H1 (cell line): ENCODE results near the gene ING5.

Experiments
- CEBPB ChIP-seq: IDR thresholded peaks from 2 replicates; pipeline ENCODE4 v1.6.1; 2012; ENCODE audit warnings: low read depth, low read length
- CHD1 ChIP-seq: IDR thresholded peaks from 2 replicates; pipeline ENCODE4 v1.6.1; 2012; ENCODE audit warnings: low read depth, low read length, improper control_type of control experiment
- CHD2 ChIP-seq: IDR thresholded peaks from 2 replicates; pipeline ENCODE4 v1.6.1; 2012; ENCODE audit warnings: low read length, improper control_type of control experiment
- EZH2 ChIP-seq: fragments of 200-600 bp; sonication (generic); IDR thresholded peaks from 2 replicates; pipeline ENCODE4 v1.7.1; 2012; ENCODE audit warnings: low read depth, mild to moderate bottlenecking, moderate library complexity, low read length, inconsistent platforms; ENCODE audit not compliant: severe bottlenecking
- GTF2F1 ChIP-seq: IDR thresholded peaks from 2 replicates; pipeline ENCODE4 v1.6.1; 2012; ENCODE audit warnings: low read depth, low read length, improper control_type of control experiment, borderline replicate concordance
- POLR2A ChIP-seq, 2 experiments: IDR thresholded peaks; 1 replicate in 1 of 2; 2 replicates in 1 of 2; pipeline ENCODE4 v1.6.1; 2011; ENCODE audit warnings: low read depth in 2 of 2, low read length in 2 of 2, mild to moderate bottlenecking in 2 of 2; ENCODE audit errors: control extremely low read depth in 1 of 2
- POLR2AphosphoS5 ChIP-seq: IDR thresholded peaks from 2 replicates; pipeline ENCODE4 v1.6.1; 2011; ENCODE audit warnings: low read depth, low read length
- RNF2 ChIP-seq: fragments of 200-900, 300-1000 bp; sonication (generic); IDR thresholded peaks from 2 replicates; pipeline ENCODE4 v1.7.1; 2016; ENCODE audit warnings: borderline replicate concordance, low read depth, mild to moderate bottlenecking, antibody characterized with exemption, low read length; ENCODE audit not compliant: poor library complexity, severe bottlenecking; ENCODE audit errors: missing control alignments
- TAF1 ChIP-seq: IDR thresholded peaks from 2 replicates; pipeline ENCODE4 v1.6.1; 2011; ENCODE audit warnings: mild to moderate bottlenecking, low read depth, low read length
- ZNF274 ChIP-seq: IDR thresholded peaks from 2 replicates; pipeline ENCODE4 v1.7.0; 2012; ENCODE audit warnings: low read length, borderline replicate concordance; ENCODE audit errors: extremely low read depth
- TF ChIP-seq, protein P1 (sequence below), 3 experiments: IDR thresholded peaks; 1 replicate in 2 of 3; 2 replicates in 1 of 3; pipeline versions ENCODE4 v1.5.1 to v1.6.1; 2011; ENCODE audit warnings: low read length in 3 of 3, mild to moderate bottlenecking in 3 of 3, inconsistent platforms in 2 of 3, low read depth in 1 of 3, moderate library complexity in 1 of 3; ENCODE audit not compliant: insufficient read depth in 1 of 3; ENCODE audit errors: control extremely low read depth in 1 of 3
- TF ChIP-seq, protein P2 (sequence below): IDR thresholded peaks from 2 replicates; pipeline ENCODE4 v1.6.1; 2012; ENCODE audit warnings: inconsistent platforms
- TF ChIP-seq, protein P3 (sequence below): IDR thresholded peaks from 2 replicates; pipeline ENCODE4 v1.6.1; 2011; ENCODE audit warnings: low read length, improper control_type of control experiment

DNA sequence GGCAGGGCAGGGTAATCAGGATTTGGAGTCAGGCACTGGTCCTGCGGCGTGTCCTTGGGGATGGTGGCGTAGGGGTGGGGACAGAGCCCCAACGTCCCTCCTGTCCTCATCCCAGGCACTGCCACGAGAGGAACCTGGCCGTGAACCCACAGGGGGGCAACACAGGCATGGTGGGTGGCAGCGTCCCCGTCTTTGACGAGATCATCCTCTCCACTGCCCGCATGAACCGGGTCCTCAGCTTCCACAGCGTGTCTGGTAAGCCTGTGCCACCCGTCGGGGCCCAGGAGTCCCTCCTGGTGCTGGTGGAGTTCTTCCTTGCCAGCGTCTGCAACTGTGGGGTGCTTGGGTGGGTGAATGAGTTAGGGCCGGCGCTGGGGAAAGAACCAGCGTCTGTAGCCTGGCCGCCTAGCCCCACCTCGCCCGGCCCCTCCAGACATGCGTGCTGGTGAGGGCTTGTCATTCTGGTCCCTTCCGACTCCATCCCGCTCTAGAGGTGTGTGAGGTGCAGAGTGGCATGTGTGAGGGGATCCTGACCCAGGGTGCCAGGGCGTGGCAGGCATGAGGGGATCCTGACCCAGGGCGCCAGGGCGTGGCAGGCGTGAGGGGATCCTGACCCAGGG lies 40.6 kb downstream of the ING5 start:
- no peak for TF ChIP-seq POLR2AphosphoS5
- TF ChIP-seq TAF1, result no peak
- TF ChIP-seq POLR2A (IDR thresholded peaks at IDR 0.05; ENCODE audit: control extremely low read depth in 1 of 2, low read depth in 2 of 2, low read length in 2 of 2), result no peak
- TF ChIP-seq, protein P1, sequence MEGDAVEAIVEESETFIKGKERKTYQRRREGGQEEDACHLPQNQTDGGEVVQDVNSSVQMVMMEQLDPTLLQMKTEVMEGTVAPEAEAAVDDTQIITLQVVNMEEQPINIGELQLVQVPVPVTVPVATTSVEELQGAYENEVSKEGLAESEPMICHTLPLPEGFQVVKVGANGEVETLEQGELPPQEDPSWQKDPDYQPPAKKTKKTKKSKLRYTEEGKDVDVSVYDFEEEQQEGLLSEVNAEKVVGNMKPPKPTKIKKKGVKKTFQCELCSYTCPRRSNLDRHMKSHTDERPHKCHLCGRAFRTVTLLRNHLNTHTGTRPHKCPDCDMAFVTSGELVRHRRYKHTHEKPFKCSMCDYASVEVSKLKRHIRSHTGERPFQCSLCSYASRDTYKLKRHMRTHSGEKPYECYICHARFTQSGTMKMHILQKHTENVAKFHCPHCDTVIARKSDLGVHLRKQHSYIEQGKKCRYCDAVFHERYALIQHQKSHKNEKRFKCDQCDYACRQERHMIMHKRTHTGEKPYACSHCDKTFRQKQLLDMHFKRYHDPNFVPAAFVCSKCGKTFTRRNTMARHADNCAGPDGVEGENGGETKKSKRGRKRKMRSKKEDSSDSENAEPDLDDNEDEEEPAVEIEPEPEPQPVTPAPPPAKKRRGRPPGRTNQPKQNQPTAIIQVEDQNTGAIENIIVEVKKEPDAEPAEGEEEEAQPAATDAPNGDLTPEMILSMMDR (IDR thresholded peaks at IDR 0.05; ENCODE audit: control extremely low read depth in 1 of 3, insufficient read depth in 1 of 3, low read depth in 1 of 3, low read length in 3 of 3), result no peak
- no peak for TF ChIP-seq ZNF274
- TF ChIP-seq, protein P2, sequence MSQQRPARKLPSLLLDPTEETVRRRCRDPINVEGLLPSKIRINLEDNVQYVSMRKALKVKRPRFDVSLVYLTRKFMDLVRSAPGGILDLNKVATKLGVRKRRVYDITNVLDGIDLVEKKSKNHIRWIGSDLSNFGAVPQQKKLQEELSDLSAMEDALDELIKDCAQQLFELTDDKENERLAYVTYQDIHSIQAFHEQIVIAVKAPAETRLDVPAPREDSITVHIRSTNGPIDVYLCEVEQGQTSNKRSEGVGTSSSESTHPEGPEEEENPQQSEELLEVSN, result no peak
- no peak for TF ChIP-seq CEBPB
- no peak for TF ChIP-seq RNF2
- no peak for TF ChIP-seq CHD1
- no peak for TF ChIP-seq EZH2
- no peak for TF ChIP-seq CHD2
- TF ChIP-seq, protein P3, sequence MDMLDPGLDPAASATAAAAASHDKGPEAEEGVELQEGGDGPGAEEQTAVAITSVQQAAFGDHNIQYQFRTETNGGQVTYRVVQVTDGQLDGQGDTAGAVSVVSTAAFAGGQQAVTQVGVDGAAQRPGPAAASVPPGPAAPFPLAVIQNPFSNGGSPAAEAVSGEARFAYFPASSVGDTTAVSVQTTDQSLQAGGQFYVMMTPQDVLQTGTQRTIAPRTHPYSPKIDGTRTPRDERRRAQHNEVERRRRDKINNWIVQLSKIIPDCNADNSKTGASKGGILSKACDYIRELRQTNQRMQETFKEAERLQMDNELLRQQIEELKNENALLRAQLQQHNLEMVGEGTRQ, result no peak
- no peak for TF ChIP-seq GTF2F1
